HG03280 (cell line): ENCODE measurements around the gene TFAP2D.

ENCODE experiments used
- ATAC-seq: cut with Tn5 transposase; IDR thresholded peaks from one replicate; pipeline ENCODE4 v1.9.1; 2021; ENCODE audit warnings: mild to moderate bottlenecking, moderate library complexity; ENCODE audit not compliant: unreplicated experiment

TFAP2D gene

GRCh38 chr6:50718566-50718965 is 5.2 kb downstream of the TFAP2D start:
- ATAC-seq: no peak

DNA sequence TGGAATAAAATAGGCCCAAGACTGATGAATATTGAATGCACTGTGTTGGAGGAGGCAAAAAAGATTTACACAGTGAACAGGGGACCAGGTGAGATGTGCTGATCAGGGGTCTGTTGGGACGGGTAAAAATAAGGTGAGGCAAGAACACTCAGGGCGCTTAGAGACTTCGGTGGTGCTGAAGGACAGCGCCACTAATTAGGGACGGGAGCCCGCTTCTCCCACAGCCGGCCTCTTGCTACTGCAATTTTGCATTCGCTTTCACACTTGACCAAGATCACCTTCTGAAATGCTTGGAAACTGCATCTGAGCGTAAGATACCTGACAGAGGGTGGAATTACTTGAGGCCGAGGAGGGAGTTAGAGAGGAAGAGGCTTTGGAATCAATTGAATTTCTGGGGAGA is 7.3 kb downstream of the TFAP2D start:
- ATAC-seq: no peak

GRCh38 chr6:50721978-50722377 is 8.7 kb downstream of the TFAP2D start:
- ATAC-seq: no peak

- ATAC-seq: no peak
Observed at GRCh38 chr6:50722829-50723554, 9.7 kb downstream of the TFAP2D start.

DNA sequence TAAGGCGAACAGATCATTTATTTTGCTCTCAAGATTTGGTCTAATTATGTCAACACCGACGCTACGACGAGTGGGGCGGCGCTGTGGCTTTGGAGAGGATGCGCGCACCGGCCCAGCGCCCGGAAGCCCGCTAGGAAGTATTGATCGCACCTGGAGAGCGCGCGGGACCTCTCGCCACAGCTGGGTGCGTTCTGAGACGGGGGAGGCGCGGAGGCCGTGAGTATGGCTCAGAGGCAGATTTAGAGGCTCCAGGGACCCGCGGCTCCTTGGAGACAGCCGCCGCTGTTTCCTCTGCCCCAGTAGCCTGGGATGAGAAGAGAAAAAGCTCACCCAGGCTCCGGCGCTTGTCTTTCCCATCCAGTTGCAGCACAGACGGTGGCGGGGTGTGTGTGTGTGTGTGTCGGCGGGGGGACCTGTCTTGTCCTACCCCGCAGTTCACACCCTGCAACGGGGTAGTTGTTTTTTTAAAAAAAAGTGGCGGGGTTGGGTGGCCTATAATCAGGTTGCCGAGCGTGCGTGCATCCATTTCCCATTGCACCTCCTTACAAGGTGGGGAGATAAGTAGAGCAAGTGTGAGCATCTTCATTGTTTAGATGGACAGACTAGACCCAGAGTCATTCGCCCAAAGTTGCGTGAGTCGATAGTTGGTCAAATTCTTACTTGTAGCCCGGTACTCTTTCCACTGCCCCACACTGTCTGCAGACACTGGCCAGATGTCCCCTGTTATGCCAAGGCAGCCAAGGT is 11.2 kb downstream of the TFAP2D start:
- no peak for ATAC-seq

DNA sequence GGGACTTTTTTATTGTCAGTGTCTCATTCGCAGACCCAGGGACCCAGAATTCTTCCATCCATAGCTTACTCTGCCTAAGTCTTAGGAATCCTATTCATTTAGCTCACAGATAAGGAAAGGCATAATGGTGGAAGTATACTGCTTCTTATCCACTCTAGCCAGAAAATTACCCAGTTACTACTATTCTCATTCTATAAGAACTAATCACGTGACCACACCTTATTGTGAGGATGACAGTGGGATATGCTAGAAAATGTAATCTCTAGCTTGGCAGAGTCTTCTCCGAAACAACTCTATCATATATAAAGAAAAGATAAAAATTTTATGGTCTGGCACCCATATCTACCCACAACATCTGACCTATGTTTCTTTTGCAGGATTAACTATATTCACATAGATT is 21.2 kb downstream of the TFAP2D start:
- no peak for ATAC-seq

DNA sequence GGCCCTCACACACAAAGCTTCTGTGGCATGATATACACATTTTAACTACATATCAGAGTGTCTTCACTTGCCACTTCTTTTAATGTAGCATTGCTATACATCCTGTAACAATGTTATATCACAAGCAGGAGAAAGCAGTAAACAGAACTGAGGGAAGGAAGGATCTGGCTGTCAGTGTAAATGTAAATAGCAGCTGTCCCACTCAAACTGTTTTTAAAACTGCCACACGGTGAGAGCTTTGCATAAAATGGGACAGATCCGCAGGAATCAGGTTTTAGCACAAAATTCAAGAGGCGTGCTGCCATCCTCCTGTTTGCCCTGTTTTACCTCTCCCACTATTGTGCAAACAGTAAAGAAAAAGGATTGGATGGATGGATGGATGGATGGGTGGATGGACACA is 28.8 kb downstream of the TFAP2D start:
- no peak for ATAC-seq

GRCh38 chr6:50744976-50745375 is 31.6 kb downstream of the TFAP2D start:
- ATAC-seq: no peak

DNA sequence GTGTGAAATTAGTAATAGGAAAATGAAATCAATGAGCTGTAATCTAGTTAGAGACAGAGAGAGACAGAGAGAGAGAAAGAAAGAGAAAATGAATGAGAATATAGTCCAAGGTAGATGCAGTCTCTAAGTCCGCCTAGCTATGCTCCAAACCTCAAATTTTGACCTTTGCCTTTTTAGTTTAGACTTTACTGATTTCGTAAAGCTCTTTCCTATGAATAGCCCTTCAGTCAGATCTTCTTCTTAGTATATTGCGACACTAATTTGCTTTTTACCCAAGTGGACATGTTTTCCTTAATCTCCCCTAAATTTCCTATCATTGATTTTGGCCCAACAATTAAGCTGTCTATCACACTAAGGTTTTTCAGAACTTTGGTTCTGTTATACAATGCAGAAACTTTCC is 49.5 kb downstream of the TFAP2D start:
- no peak for ATAC-seq

DNA sequence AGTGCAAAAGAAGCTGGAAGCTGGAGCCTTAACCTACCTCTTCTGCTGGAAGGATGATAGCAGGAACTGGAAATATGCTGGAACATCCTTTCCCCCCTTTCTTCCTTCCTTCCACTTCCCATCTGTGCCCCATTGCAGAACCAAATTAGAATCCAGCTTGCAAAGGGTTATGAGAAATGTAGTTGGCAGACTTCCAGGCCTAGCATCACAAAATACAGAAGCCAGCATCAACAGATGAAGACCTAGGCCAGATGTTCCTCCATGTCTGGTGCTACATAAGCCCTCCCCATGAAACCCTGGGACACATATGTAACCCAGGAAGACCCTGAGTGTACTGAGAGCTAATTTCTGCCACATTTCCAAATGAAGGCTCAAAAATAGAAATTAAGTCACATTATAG is 65.4 kb downstream of the TFAP2D start:
- ATAC-seq: no peak

DNA sequence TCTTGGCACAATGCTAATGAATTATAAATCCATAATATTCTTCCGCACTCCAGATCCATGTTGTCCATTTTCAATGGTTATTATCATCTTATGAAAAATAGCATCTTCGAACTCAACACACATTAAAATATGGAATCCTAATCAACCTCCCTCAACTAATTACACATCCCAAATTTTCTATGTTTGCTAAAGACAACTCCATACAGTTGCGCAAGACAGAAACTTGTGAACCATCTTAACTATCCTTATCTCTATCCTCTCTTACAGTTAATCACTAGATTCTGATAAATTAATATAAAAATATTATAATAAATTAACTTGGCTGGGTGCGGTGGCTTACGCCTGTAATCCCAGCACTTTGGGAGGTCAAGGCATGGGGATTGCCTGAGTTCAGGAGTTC is 67.1 kb downstream of the TFAP2D start:
- no peak for ATAC-seq

DNA sequence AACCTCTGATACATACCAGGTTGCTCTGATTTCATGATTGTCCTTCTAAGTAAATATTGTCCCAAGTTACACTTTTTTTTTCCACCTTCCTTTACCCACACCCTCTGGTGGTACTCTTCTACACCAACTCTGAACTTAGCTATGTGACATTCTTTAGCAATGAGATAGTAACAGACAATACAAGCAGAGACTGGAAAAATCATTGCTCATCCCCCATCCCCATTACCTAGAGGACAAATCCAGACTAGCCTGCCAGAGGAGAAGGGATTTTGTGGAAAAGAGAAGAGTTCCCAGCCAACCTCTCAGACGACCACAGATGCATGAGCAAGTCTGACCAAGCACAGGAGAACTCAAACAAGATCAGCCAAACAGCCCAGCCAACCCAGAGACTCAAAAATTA is 72.6 kb downstream of the TFAP2D start:
- no peak for ATAC-seq

GRCh38 chr6:50791900-50792508 is 78.7 kb downstream of the TFAP2D start:
- peak; percentile 60 for ATAC-seq

- ATAC-seq: no peak
Observed at GRCh38 chr6:50792771-50793170, 79.4 kb downstream of the TFAP2D start.

- no peak for ATAC-seq
Observed at GRCh38 chr6:50795574-50795973, 82.2 kb downstream of the TFAP2D start.

GRCh38 chr6:50804283-50804682 is 91.0 kb downstream of the TFAP2D start:
- ATAC-seq: no peak

DNA sequence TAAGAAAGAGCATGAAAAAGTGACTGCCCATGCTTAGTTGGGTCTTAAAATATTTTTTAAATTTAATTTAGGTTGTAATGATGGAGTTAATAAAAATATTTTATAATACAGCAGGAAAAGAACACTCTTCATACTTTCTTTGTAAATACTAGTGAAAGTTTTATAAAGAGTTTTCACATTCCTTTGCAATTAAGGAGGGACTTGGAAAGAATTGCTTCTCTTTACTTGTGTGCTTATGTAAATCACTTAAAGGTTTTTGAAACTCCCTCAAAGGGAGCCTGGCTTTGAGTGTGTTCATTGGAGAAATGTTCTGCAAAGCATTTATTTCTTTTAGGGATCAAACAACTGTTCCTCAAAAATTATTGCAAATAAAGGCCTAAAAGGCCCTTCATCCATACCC is 93.7 kb downstream of the TFAP2D start:
- no peak for ATAC-seq

- ATAC-seq: peak; percentile 43
Observed at GRCh38 chr6:50815436-50816114, 102.2 kb downstream of the TFAP2D start.

DNA sequence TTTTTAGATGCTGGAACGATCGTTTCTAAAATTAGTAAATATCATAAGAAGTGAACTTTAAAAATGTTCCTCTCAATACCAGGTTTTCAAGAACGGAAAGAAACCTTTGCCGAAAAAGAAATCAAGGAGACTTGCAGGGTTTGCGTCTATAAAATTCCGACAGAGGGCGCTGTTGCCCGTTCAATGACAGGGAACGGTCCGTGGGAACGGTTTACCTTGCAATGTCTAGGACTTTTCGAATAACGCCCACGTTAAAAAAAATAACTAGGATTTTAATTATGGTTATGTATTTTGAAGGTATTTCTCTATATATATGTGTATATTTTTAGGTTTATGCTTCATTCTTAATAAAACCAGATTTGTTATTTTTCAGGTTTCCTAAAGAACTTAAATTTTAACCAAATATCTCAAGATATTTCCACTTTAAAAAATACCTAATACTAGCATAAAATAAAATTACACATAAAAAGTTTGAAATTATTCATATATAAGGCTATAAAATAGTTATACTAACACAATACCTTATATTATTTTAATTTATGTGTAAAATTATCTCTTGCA is 102.9 kb downstream of the TFAP2D start:
- peak; percentile 70 for ATAC-seq

DNA sequence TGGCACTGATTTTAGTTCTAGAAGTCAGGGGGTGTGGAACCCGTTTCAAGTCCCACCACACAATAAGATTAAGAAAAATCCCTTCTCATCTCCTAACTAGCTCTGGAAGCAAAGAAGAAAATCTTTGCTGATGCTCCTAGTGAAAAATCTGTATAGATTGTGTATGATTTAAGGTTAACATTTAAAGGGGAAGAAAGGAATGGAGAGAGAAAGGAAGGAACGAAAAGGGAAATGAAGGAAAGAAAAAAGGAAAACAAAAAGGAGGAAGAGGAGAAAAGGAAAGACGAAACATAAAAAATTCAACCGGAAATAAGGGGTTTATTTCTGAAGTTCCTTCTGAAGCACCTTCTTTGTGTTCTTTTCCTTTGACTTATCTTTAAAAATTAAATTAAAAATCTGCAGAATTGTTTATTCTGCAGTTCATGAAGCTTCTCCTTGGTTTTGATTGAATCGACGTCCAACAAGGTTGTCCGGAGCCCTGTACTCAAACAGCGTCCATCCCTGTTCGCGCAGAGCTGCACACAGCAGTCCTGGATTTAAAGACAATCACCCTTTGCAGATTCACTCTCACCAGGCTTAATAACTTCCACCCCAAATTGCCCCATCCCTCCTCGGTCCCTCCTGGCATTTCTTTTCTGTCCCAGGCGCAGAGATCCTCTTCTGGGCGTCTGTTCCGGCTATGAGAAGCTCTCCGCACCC is 103.8 kb downstream of the TFAP2D start:
- no peak for ATAC-seq

GRCh38 chr6:50817646-50817950 is 104.3 kb downstream of the TFAP2D start:
- ATAC-seq: no peak
